Endothelial cell (in vitro differentiated cells): ENCODE measurements around the gene STXBP3. TPM values are rescaled to one million over a fixed set of nuclear protein-coding genes. Genes with fewer than 3 reads are reported as not detected.

ENCODE experiments used
- DNase-seq: peaks from one replicate; pipeline ENCODE4 v3.0.0; 2021; ENCODE audit warnings: low spot score
- H3K27ac Mint-ChIP-seq: one replicate; pipeline ENCODE4 v1.8.0; 2021; ENCODE audit warnings: mixed read lengths, inconsistent platforms; ENCODE audit not compliant: unreplicated experiment
- H3K27me3 Mint-ChIP-seq: one replicate; pipeline ENCODE4 v1.8.0; 2021; ENCODE audit warnings: mild to moderate bottlenecking, moderate library complexity, mixed read lengths, inconsistent platforms; ENCODE audit not compliant: unreplicated experiment
- H3K36me3 Mint-ChIP-seq: one replicate; pipeline ENCODE4 v1.8.0; 2021; ENCODE audit warnings: mild to moderate bottlenecking, low read depth, mixed read lengths, inconsistent platforms; ENCODE audit not compliant: unreplicated experiment
- H3K4me1 Mint-ChIP-seq: one replicate; pipeline ENCODE4 v1.8.0; 2021; ENCODE audit warnings: mild to moderate bottlenecking, mixed read lengths, inconsistent platforms; ENCODE audit not compliant: unreplicated experiment
- H3K4me3 Mint-ChIP-seq: one replicate; pipeline ENCODE4 v1.8.0; 2021; ENCODE audit warnings: mild to moderate bottlenecking, mixed read lengths, inconsistent platforms; ENCODE audit not compliant: unreplicated experiment
- H3K9me3 Mint-ChIP-seq: one replicate; pipeline ENCODE4 v1.8.0; 2021; ENCODE audit warnings: mixed read lengths, inconsistent platforms; ENCODE audit not compliant: unreplicated experiment
- total RNA-seq: library from RNA; stranded (reverse); fragmentation: NEBNext Ultra II Directional; extraction: Animal tissue kit (Norgen Biotek cat#: 25700); gene quantifications from one replicate; pipeline ENCODE4 v1.2.1, GENCODE V29; 2021; ENCODE audit not compliant: unreplicated experiment
- TF ChIP-seq, protein P1 (sequence below): fragments of 200-600 bp; sonication (generic); IDR thresholded peaks from one replicate; pipeline ENCODE4 v1.5.0; 2021; ENCODE audit warnings: antibody characterized with exemption; ENCODE audit not compliant: unreplicated experiment

STXBP3 gene
- total RNA-seq, 1 donor from 2014 or later, result 44.8 TPM

DNA sequence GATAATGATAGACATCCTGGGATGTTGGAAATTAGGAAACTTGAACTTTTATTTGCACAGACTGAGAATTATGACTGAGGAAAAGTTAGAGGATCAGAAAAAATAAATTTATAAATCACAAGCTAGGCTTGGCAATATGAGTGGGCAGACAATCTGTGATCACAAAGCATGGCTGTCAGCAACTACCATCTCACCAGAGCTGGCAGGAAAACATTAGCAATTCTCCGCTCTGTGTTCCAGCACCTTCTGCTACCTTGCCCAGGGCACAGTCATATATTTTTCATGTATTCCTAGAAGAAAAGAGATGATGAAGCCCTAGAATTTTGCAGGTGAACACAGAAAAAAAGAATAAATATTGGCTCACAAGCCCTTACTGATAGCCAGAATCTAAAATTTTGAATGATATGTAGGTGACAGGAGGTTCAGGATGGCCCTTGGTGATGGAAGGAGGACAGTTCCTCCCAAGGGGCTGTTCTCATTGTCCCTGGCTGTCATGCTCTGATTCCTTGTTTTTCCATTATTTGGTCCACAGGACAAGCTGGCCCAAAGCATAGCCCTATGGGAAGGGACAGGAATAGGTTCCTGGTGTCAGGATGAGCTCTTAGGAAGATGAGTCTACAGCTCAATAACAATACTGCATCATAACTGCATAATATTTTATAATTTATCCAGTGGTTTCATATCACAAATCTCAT, 12.2 kb upstream of the STXBP3 start:
- Mint-ChIP-seq H3K36me3 (no peaks in the 10 kb centered on the region), H3K27ac (no peak overlapping the region), H3K4me3 (no peak overlapping the region), H3K9me3 (no peaks in the 10 kb centered on the region), H3K27me3 (peaks cover 3% of the 10 kb centered on the region), H3K4me1 (no peaks in the 10 kb centered on the region)
- TF ChIP-seq, protein P1, sequence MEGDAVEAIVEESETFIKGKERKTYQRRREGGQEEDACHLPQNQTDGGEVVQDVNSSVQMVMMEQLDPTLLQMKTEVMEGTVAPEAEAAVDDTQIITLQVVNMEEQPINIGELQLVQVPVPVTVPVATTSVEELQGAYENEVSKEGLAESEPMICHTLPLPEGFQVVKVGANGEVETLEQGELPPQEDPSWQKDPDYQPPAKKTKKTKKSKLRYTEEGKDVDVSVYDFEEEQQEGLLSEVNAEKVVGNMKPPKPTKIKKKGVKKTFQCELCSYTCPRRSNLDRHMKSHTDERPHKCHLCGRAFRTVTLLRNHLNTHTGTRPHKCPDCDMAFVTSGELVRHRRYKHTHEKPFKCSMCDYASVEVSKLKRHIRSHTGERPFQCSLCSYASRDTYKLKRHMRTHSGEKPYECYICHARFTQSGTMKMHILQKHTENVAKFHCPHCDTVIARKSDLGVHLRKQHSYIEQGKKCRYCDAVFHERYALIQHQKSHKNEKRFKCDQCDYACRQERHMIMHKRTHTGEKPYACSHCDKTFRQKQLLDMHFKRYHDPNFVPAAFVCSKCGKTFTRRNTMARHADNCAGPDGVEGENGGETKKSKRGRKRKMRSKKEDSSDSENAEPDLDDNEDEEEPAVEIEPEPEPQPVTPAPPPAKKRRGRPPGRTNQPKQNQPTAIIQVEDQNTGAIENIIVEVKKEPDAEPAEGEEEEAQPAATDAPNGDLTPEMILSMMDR, result no peak
- DNase-seq, result no peak

DNA sequence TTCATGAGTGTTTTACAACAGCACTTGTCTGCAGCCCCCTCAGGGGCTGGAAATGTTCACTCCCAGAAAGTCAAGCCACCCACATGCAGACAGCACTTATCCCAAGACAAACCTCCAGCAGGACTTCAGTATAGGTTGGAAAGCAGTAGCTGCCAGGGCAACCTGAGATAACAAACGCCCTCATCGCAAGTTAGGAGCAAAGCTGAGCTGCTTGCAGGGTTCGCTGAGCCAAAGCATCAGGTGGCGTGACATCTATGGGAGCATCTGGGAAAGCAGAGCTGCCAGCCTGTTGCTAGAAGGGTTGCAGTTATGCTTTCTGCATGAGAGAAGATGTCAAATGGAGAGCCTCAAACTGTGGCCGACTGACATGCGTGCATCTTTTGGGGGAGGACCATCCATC, 4.2 kb upstream of the STXBP3 start:
- DNase-seq, result no peak
- H3K4me3 Mint-ChIP-seq, result no peak overlapping the region
- no peaks in the 10 kb centered on the region for H3K36me3 Mint-ChIP-seq
- peaks cover 13% of the 10 kb centered on the region for H3K27me3 Mint-ChIP-seq
- H3K27ac Mint-ChIP-seq, result no peak overlapping the region
- H3K9me3 Mint-ChIP-seq, result no peaks in the 10 kb centered on the region
- TF ChIP-seq, protein P1, result no peak
- H3K4me1 Mint-ChIP-seq, result peaks cover 3% of the 10 kb centered on the region

DNA sequence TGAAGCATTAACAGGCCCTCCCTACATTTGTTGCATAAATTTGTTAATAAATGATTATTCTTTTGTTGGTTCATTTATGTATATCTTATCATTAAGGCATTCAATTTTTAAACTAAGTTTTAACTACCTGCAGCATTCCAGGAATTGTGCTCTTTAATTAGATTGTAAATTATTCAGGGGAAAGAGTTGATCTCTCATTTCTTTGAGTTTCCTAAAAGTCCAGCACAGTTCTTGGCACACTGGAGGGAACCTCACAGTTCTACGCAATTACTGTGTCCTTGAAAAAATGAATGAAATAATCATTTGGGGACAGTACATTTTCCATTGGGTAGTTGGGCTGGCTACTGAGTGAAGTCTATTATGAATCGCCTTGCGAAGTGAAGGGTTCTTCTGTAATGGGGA, 493 bp upstream of the STXBP3 start:
- no peak for DNase-seq
- peaks cover 13% of the 10 kb centered on the region for H3K27me3 Mint-ChIP-seq
- no peaks in the 10 kb centered on the region for H3K9me3 Mint-ChIP-seq
- peaks cover 5% of the 10 kb centered on the region for H3K36me3 Mint-ChIP-seq
- H3K27ac Mint-ChIP-seq, result peak overlapping the region; percentile 98
- peaks cover 13% of the 10 kb centered on the region for H3K4me1 Mint-ChIP-seq
- H3K4me3 Mint-ChIP-seq, result peak overlapping the region; percentile 99
- TF ChIP-seq, protein P1, result no peak

DNA sequence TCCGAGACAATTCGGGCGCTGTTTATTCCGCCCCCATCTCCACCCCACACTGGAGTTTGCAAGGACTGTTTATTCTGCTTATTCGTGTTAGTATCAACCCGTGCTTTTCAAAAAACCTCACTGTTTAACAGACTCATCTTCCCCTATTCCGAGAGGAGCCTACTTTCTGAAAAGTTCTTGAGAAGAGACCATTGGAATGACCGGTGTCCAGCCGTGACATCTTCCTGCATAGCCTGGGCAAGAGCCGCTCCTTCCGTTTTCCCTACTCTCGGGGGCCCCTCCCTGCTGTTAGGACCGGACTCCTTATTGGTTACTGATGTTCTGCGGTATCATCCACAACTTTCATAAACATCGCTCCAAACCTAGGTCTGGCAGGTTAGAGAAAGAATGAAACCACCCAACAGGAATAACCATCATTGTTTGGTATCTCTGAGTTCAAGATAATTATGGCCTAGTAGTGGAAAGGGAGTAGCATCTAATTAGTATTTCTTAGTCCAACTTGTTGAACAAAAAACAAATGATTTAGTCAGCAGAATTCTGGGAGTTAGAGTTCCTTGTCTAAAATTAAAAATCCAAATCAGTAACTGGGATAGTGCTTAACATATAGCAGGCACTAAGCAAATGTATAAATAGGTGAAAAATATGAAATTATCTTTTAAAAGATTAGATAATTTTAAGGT, 837 bp downstream of the STXBP3 start:
- TF ChIP-seq, protein P1, result no peak
- Mint-ChIP-seq H3K9me3 (no peaks in the 10 kb centered on the region), H3K27me3 (peaks cover 12% of the 10 kb centered on the region), H3K27ac (peak overlapping the region; percentile 98), H3K36me3 (peaks cover 5% of the 10 kb centered on the region), H3K4me3 (peak overlapping the region; percentile 99), H3K4me1 (peaks cover 13% of the 10 kb centered on the region)
- DNase-seq, result peak; percentile 61

DNA sequence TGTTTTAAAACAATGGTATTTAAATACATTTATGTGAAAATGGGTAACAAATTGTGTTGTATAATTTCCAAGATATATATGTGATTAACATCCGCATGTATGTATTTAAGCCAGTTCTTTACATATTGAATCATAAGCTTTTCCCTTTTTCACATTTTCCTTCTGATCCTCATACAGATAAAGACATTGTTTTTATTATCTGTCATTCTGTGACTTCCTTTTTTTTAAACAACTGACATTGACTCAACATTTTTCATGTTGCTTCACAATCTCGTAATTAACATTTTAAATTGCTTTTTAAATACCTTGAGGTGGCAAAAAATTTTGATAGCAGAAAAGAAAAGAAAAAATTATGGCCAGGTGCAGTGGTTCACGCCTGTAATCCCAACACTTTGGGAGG, 1.4 kb downstream of the STXBP3 start:
- Mint-ChIP-seq H3K36me3 (peaks cover 5% of the 10 kb centered on the region), H3K4me3 (peak overlapping the region; percentile 53), H3K27ac (peak overlapping the region; percentile 9), H3K4me1 (peaks cover 13% of the 10 kb centered on the region), H3K9me3 (no peaks in the 10 kb centered on the region), H3K27me3 (peaks cover 10% of the 10 kb centered on the region)
- TF ChIP-seq, protein P1, result no peak
- no peak for DNase-seq
